Endothelial cell (in vitro differentiated cells): Measurements from ENCODE around the gene DAZAP1. TPM values are rescaled to one million over a fixed set of nuclear protein-coding genes. Genes with fewer than 3 reads are reported as not detected.
A peak's percentile ranks its signal among the peaks of the same experiment; 100 is the strongest.

Experiments used
- DNase-seq: peaks from one replicate; pipeline ENCODE4 v3.0.0; 2021; ENCODE audit warnings: low spot score
- H3K27ac Mint-ChIP-seq: one replicate; pipeline ENCODE4 v1.8.0; 2021; ENCODE audit warnings: mixed read lengths, inconsistent platforms; ENCODE audit not compliant: unreplicated experiment
- H3K27me3 Mint-ChIP-seq: one replicate; pipeline ENCODE4 v1.8.0; 2021; ENCODE audit warnings: mild to moderate bottlenecking, moderate library complexity, mixed read lengths, inconsistent platforms; ENCODE audit not compliant: unreplicated experiment
- H3K36me3 Mint-ChIP-seq: one replicate; pipeline ENCODE4 v1.8.0; 2021; ENCODE audit warnings: mild to moderate bottlenecking, low read depth, mixed read lengths, inconsistent platforms; ENCODE audit not compliant: unreplicated experiment
- H3K4me1 Mint-ChIP-seq: one replicate; pipeline ENCODE4 v1.8.0; 2021; ENCODE audit warnings: mild to moderate bottlenecking, mixed read lengths, inconsistent platforms; ENCODE audit not compliant: unreplicated experiment
- H3K4me3 Mint-ChIP-seq: one replicate; pipeline ENCODE4 v1.8.0; 2021; ENCODE audit warnings: mild to moderate bottlenecking, mixed read lengths, inconsistent platforms; ENCODE audit not compliant: unreplicated experiment
- H3K9me3 Mint-ChIP-seq: one replicate; pipeline ENCODE4 v1.8.0; 2021; ENCODE audit warnings: mixed read lengths, inconsistent platforms; ENCODE audit not compliant: unreplicated experiment
- CTCF ChIP-seq: fragments of 200-600 bp; sonication (generic); IDR thresholded peaks from one replicate; pipeline ENCODE4 v1.5.0; 2021; ENCODE audit warnings: antibody characterized with exemption; ENCODE audit not compliant: unreplicated experiment
- total RNA-seq: library from RNA; stranded (reverse); fragmentation: NEBNext Ultra II Directional; extraction: Animal tissue kit (Norgen Biotek cat#: 25700); gene quantifications from one replicate; pipeline ENCODE4 v1.2.1, GENCODE V29; 2021; ENCODE audit not compliant: unreplicated experiment

DAZAP1 gene
- total RNA-seq, 1 donor from 2014 or later: 145 TPM

GRCh38 chr19:1455336-1456120 lies 48.1 kb downstream of the DAZAP1 start:
- Mint-ChIP-seq H3K4me1 (no peaks in the 10 kb centered on the region), H3K36me3 (peaks cover 5% of the 10 kb centered on the region), H3K27me3 (peaks cover 21% of the 10 kb centered on the region), H3K9me3 (no peaks in the 10 kb centered on the region), H3K27ac (no peak overlapping the region), H3K4me3 (peak overlapping the region; percentile 62)
- DNase-seq: no peak
- TF ChIP-seq CTCF: no peak

DNA sequence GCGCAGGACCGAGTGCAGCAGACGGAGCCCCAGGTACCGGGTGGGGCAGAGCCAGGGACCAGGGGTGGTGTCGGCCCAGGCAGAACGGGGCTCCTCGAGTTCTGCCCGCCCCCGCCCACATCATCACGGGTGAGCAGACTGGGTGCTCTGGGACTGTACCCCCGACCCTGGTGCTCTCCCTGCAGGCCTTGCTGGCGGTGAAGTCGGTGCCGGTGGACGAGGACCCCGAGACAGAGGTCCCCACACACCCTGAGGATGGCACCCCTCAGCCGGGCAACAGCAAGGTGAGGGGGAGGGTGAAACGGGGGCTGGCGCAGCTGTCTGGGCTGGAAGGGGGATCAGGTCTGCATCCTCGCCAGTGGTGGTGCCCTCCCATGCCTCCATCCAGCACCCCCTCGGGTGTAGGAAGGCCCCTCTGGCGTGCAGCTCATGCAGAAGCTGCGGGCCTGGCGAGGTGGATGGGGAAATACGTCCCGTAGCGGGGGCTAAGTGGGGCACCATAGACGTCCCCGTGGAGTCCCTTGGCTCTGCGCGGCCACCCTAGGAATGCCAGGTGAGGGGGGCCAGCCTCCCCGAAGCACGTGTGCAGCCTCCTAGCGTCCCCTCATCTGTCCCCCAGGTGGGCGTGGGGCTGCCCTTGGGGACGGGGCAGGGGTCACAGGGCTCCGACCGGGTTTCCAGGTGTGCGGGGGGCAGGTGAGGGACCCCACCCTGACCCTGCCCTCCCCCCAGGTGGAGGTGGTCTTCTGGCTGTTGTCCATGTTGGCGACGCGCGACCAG lies 48.9 kb downstream of the DAZAP1 start:
- H3K9me3 Mint-ChIP-seq: no peaks in the 10 kb centered on the region
- TF ChIP-seq CTCF: no peak
- H3K27ac Mint-ChIP-seq: no peak overlapping the region
- DNase-seq: no peak
- no peak overlapping the region for H3K4me3 Mint-ChIP-seq
- no peaks in the 10 kb centered on the region for H3K4me1 Mint-ChIP-seq
- H3K36me3 Mint-ChIP-seq: no peaks in the 10 kb centered on the region
- peaks cover 14% of the 10 kb centered on the region for H3K27me3 Mint-ChIP-seq

GRCh38 chr19:1457031-1457739 lies 49.8 kb downstream of the DAZAP1 start:
- Mint-ChIP-seq H3K27me3 (peaks cover 14% of the 10 kb centered on the region), H3K36me3 (no peaks in the 10 kb centered on the region), H3K4me3 (peak overlapping the region; percentile 15), H3K4me1 (no peaks in the 10 kb centered on the region), H3K27ac (peak overlapping the region; percentile 24), H3K9me3 (no peaks in the 10 kb centered on the region)
- DNase-seq: no peak
- no peak for TF ChIP-seq CTCF

DNA sequence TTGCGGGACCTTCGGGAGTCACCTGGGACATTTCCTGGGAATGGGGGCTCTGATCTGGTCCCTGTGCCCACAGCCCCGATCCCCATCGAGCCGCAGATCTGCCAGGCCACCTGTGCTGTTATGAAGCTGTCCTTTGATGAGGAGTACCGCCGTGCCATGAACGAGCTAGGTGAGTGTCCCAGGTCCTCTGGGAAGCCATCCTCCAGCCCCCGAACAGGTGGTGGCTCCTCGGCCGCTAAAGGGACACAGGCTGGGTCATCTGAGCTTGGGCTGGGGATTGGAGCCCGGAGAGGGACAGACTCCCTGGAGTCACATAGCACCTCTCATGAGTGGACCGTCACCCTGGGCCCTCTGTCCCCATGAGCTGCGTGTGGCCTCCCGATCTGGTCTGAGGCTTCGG lies 50.5 kb downstream of the DAZAP1 start:
- Mint-ChIP-seq H3K27me3 (peaks cover 14% of the 10 kb centered on the region), H3K27ac (no peak overlapping the region), H3K4me3 (no peak overlapping the region), H3K36me3 (no peaks in the 10 kb centered on the region), H3K9me3 (no peaks in the 10 kb centered on the region), H3K4me1 (no peaks in the 10 kb centered on the region)
- TF ChIP-seq CTCF: no peak
- no peak for DNase-seq
